Measurements from ENCODE around the gene VPS13D.

Gene VPS13D

GRCh38 chr1:12370333-12370975 lies 140.6 kb downstream of the VPS13D start:
- Histone ChIP-seq H3K4me3 (ENCODE audit: low read depth, low read length, poor library complexity, severe bottlenecking) (no peak overlapping the region), H3K36me3 (ENCODE audit: insufficient read depth, low read length) (peaks cover 4% of the 10 kb centered on the region; the same call in 1 of the 2 replicates), H3K9me3 (ENCODE audit: low read length) (no peaks in the 10 kb centered on the region), H2AFZ (ENCODE audit: low read length) (no peak overlapping the region), H3K9ac (ENCODE audit: low read length) (no peak overlapping the region), H3K4me1 (ENCODE audit: insufficient read depth, low read length, severe bottlenecking) (no peaks in the 10 kb centered on the region), H3K79me2 (ENCODE audit: insufficient read depth, low read length) (no peaks in the 10 kb centered on the region), H4K20me1 (ENCODE audit: insufficient read depth, low read length) (no peaks in the 10 kb centered on the region), H3K9me2 (ENCODE audit: low read depth, low read length) (no peaks in the 10 kb centered on the region), H3K4me2 (ENCODE audit: low read length) (no peak overlapping the region), H3K27me3 (ENCODE audit: insufficient read depth, low read length) (no peaks in the 10 kb centered on the region), H3K27ac (ENCODE audit: low read depth, low read length, poor library complexity, severe bottlenecking) (no peak overlapping the region), H3F3A (ENCODE audit: insufficient read depth, low read length) (no peaks in the 10 kb centered on the region)
- TF ChIP-seq EZH2 (IDR thresholded peaks at IDR 0.05; ENCODE audit: borderline replicate concordance, low read length) (no peak), CTCF (IDR thresholded peaks at IDR 0.05; ENCODE audit: low read length) (no peak)

GRCh38 chr1:12371053-12371452 lies 141.2 kb downstream of the VPS13D start:
- Histone ChIP-seq H3F3A (ENCODE audit: insufficient read depth, low read length) (no peaks in the 10 kb centered on the region), H3K27me3 (ENCODE audit: insufficient read depth, low read length) (no peaks in the 10 kb centered on the region), H3K36me3 (ENCODE audit: insufficient read depth, low read length) (peaks cover 4% of the 10 kb centered on the region; the same call in 1 of the 2 replicates), H3K9ac (ENCODE audit: low read length) (no peak overlapping the region), H3K4me2 (ENCODE audit: low read length) (no peak overlapping the region), H4K20me1 (ENCODE audit: insufficient read depth, low read length) (no peaks in the 10 kb centered on the region), H2AFZ (ENCODE audit: low read length) (no peak overlapping the region), H3K9me2 (ENCODE audit: low read depth, low read length) (no peaks in the 10 kb centered on the region), H3K27ac (ENCODE audit: low read depth, low read length, poor library complexity, severe bottlenecking) (no peak overlapping the region), H3K9me3 (ENCODE audit: low read length) (no peaks in the 10 kb centered on the region), H3K4me3 (ENCODE audit: low read depth, low read length, poor library complexity, severe bottlenecking) (no peak overlapping the region), H3K79me2 (ENCODE audit: insufficient read depth, low read length) (no peaks in the 10 kb centered on the region), H3K4me1 (ENCODE audit: insufficient read depth, low read length, severe bottlenecking) (no peaks in the 10 kb centered on the region)
- no peak for TF ChIP-seq EZH2 (IDR thresholded peaks at IDR 0.05; ENCODE audit: borderline replicate concordance, low read length)
- no peak for TF ChIP-seq CTCF (IDR thresholded peaks at IDR 0.05; ENCODE audit: low read length)

- H3K9me3 ChIP-seq (ENCODE audit: low read length), result no peaks in the 10 kb centered on the region
- H3K79me2 ChIP-seq (ENCODE audit: insufficient read depth, low read length), result no peaks in the 10 kb centered on the region
- no peaks in the 10 kb centered on the region for H3K9me2 ChIP-seq (ENCODE audit: low read depth, low read length)
- H3K27ac ChIP-seq (ENCODE audit: low read depth, low read length, poor library complexity, severe bottlenecking), result no peak overlapping the region
- no peaks in the 10 kb centered on the region for H3K27me3 ChIP-seq (ENCODE audit: insufficient read depth, low read length)
- H4K20me1 ChIP-seq (ENCODE audit: insufficient read depth, low read length), result no peaks in the 10 kb centered on the region
- no peaks in the 10 kb centered on the region for H3F3A ChIP-seq (ENCODE audit: insufficient read depth, low read length)
- no peak for TF ChIP-seq CTCF (IDR thresholded peaks at IDR 0.05; ENCODE audit: low read length)
- no peak for TF ChIP-seq EZH2 (IDR thresholded peaks at IDR 0.05; ENCODE audit: borderline replicate concordance, low read length)
- no peaks in the 10 kb centered on the region for H3K4me1 ChIP-seq (ENCODE audit: insufficient read depth, low read length, severe bottlenecking)
- H3K36me3 ChIP-seq (ENCODE audit: insufficient read depth, low read length), result peaks cover 4% of the 10 kb centered on the region; the same call in 1 of the 2 replicates
- H2AFZ ChIP-seq (ENCODE audit: low read length), result no peak overlapping the region
- no peak overlapping the region for H3K4me3 ChIP-seq (ENCODE audit: low read depth, low read length, poor library complexity, severe bottlenecking)
- no peak overlapping the region for H3K4me2 ChIP-seq (ENCODE audit: low read length)
- no peak overlapping the region for H3K9ac ChIP-seq (ENCODE audit: low read length)
Measured at GRCh38 chr1:12372180-12372579, 142.3 kb downstream of the VPS13D start.
